Fibroblast of mammary gland (primary cell): ENCODE results near the gene POLRMT.

Source experiments
- DNase-seq: peaks from one replicate; pipeline ENCODE4 v3.0.0-alpha.2; 2010; ENCODE audit warnings: low read depth
- H3K4me3 ChIP-seq: 2 replicates; pipeline ENCODE4 v1.5.1; 2011; ENCODE audit warnings: low read depth, mild to moderate bottlenecking, low read length, moderate library complexity; ENCODE audit not compliant: control insufficient read depth
- CTCF ChIP-seq: conservative IDR thresholded peaks from 2 replicates; pipeline ENCODE4 v1.5.1; 2011; ENCODE audit warnings: low read depth, low read length, inconsistent platforms; ENCODE audit not compliant: control insufficient read depth, insufficient read depth

POLRMT gene

GRCh38 chr19:645912-646778, 12.8 kb upstream of the POLRMT start:
- TF ChIP-seq CTCF = no peak
- no peak overlapping the region for H3K4me3 ChIP-seq
- no peak for DNase-seq

GRCh38 chr19:644789-645188, 11.5 kb upstream of the POLRMT start:
- no peak for TF ChIP-seq CTCF
- DNase-seq = no peak
- H3K4me3 ChIP-seq = no peak overlapping the region

- no peak for DNase-seq
- no peak for TF ChIP-seq CTCF
- no peak overlapping the region for H3K4me3 ChIP-seq
Observed at GRCh38 chr19:644363-644762, 11.0 kb upstream of the POLRMT start.

GRCh38 chr19:643736-644135, 10.4 kb upstream of the POLRMT start:
- no peak overlapping the region for H3K4me3 ChIP-seq
- TF ChIP-seq CTCF = no peak
- no peak for DNase-seq

GRCh38 chr19:642767-643727, 9.7 kb upstream of the POLRMT start:
- no peak for DNase-seq
- no peak for TF ChIP-seq CTCF
- no peak overlapping the region for H3K4me3 ChIP-seq

- H3K4me3 ChIP-seq = no peak overlapping the region
- DNase-seq = no peak
- TF ChIP-seq CTCF = no peak
Observed at GRCh38 chr19:641702-642101, 8.4 kb upstream of the POLRMT start.
